ENCODE results near the gene KCMF1. TPM values are rescaled to one million over a fixed set of nuclear protein-coding genes. Genes with fewer than 3 reads are reported as not detected.
A peak's percentile ranks its signal among the peaks of the same experiment; 100 is the strongest.

KCMF1 gene
- total and polyA plus RNA-seq, 2 donors (not counting 1 experiment from before 2014, with no cell fraction given) = 43.7 to 81.5 TPM

DNA sequence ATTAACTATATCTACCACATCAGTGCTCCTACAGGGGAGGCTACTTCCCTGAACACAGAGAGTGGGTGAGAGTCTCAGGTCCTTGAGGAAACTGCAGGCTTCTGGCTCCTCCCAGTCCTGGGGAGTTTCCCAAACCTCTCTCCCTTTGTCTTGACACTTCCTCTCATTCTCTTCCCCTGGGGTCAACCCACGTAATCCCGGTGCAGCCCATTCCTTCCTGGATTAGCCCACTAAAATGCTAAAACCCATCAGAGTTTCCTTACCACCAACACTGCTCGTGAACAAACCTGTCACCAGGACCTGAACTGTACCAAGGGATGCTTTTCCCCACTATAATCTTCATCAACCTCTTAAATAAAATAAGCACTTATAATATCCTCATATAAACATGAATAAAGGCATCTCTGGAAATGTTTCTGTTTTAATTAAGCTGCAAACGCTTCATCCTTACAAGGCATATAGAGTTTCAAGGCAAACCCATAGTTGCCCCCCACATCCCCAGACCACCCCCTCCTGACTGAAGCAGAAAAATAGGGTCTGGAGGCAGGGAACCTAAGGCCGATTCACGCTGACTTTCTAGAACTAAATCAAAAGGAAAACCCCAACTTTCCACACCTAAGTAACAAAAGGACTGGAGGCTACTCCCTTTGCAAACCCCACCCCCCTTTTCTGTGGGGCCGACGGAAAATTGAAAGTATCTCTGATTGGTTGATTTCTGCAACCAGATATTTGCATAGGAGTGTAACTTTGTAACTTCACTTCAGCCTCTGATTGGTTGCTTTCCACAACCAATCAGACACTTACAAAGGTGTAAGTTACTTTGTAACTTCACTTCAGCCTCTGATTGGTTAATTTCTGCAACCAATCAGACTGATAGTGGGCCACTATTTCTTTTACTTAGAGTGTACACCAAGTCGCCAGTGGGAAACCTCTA lies 46.5 kb upstream of the KCMF1 start:
- Histone ChIP-seq H3K9ac (ENCODE audit: low read length) (no peak overlapping the region), H3K4me2 (replicated peaks; ENCODE audit: low read depth, low read length, poor library complexity, severe bottlenecking) (peak overlapping the region; percentile 90), H3K36me3 (replicated peaks in 1 of 2; ENCODE audit: control extremely low read depth in 1 of 2, control insufficient read depth in 1 of 2, extremely low read depth in 1 of 2, insufficient read depth in 2 of 2, low read length in 1 of 2) (no peaks in the 10 kb centered on the region), H3K27ac (ENCODE audit: low read length in 2 of 2) (peak overlapping the region; percentile 17 to 34), H4K20me1 (ENCODE audit: control insufficient read depth, insufficient read depth, low read length, poor library complexity, severe bottlenecking) (no peaks in the 10 kb centered on the region), H3K27me3 (replicated peaks in 1 of 4; ENCODE audit: control extremely low read depth in 1 of 4, control insufficient read depth in 3 of 4, insufficient read depth in 4 of 4, low read length in 3 of 4) (no peaks in the 10 kb centered on the region), H2AFZ (ENCODE audit: insufficient read depth, low read depth, low read length, poor library complexity, severe bottlenecking) (no peak overlapping the region), H3K79me2 (ENCODE audit: control insufficient read depth, insufficient read depth, low read length) (peaks cover 11% of the 10 kb centered on the region), H3K9me3 (ENCODE audit: control extremely low read depth in 1 of 3, control insufficient read depth in 2 of 3, insufficient read depth in 1 of 3, low read length in 2 of 3) (peaks cover 0 to 6% (median 0%) of the 10 kb centered on the region in 3 donors), H3K4me3 (ENCODE audit: control extremely low read depth in 1 of 5, extremely low read depth in 1 of 5, insufficient read depth in 1 of 5, low read depth in 2 of 5, low read length in 4 of 5) (peak overlapping the region in 1 of 5 experiments; percentile 35), H3K4me1 (ENCODE audit: control insufficient read depth in 2 of 2, insufficient read depth in 2 of 2, low read length in 2 of 2) (peaks cover 39 to 62% of the 10 kb centered on the region in 2 donors)
- 35% methylated on average over 3 of the region's 9 CpGs for WGBS (ENCODE audit: insufficient coverage)
- H3K27ac Mint-ChIP-seq = peak overlapping the region; percentile 86
- H3K4me3 Mint-ChIP-seq = peak overlapping the region; percentile 73
- no peak for TF ChIP-seq EZH2 (IDR thresholded peaks at IDR 0.05; ENCODE audit: borderline replicate concordance, insufficient read depth, low read depth, low read length, poor library complexity, severe bottlenecking)
- TF ChIP-seq, protein P1, sequence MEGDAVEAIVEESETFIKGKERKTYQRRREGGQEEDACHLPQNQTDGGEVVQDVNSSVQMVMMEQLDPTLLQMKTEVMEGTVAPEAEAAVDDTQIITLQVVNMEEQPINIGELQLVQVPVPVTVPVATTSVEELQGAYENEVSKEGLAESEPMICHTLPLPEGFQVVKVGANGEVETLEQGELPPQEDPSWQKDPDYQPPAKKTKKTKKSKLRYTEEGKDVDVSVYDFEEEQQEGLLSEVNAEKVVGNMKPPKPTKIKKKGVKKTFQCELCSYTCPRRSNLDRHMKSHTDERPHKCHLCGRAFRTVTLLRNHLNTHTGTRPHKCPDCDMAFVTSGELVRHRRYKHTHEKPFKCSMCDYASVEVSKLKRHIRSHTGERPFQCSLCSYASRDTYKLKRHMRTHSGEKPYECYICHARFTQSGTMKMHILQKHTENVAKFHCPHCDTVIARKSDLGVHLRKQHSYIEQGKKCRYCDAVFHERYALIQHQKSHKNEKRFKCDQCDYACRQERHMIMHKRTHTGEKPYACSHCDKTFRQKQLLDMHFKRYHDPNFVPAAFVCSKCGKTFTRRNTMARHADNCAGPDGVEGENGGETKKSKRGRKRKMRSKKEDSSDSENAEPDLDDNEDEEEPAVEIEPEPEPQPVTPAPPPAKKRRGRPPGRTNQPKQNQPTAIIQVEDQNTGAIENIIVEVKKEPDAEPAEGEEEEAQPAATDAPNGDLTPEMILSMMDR (IDR thresholded peaks at IDR 0.05) = no peak
- intact Hi-C loops (cut with micrococcal nuclease) = loop anchor here (1.0 to 5.0 kb wide), 3 partner anchors 19 to 208 kb away; partner anchors contain the start of genes TCF7L1 and TMSB10
- CTCF ChIA-PET = interaction anchor here (0.8 to 11.3 kb wide), 20 partner anchors 7 to 466 kb away, joined by 3 to 316 read pairs (median 14); partner anchors contain the start of genes KCMF1, SUCLG1, TMSB10 and TRABD2A
- ATAC-seq (ENCODE audit: low read depth) (no peak), DNase-seq (peak; percentile 66)
- no peaks in the 10 kb centered on the region for H3K27me3 Mint-ChIP-seq
- H3K4me1 Mint-ChIP-seq = peaks cover 59% of the 10 kb centered on the region
- peaks cover 2% of the 10 kb centered on the region for H3K9me3 Mint-ChIP-seq (ENCODE audit: insufficient read depth)
- POLR2A ChIA-PET = interaction anchor here (0.5 to 6.8 kb wide), 5 partner anchors 15 to 637 kb away, joined by 3 to 129 read pairs (median 9); partner anchors contain the start of genes GGCX and TMSB10
